Activated gamma-delta T cell treated with Interleukin-2 at 50 U/mL for 16 hours (primary cell): ENCODE data around the gene CRHBP.
"Not testable (repeated sequence)": the region's sequence is repeated elsewhere in the genome, so short reads cannot be mapped to it uniquely, and the experiment has no call there.

Experiments used
- DNase-seq: peaks from one replicate; pipeline ENCODE4 v3.0.0-alpha.2; 2020

The CRHBP gene

GRCh38 chr5:76960004-76960625, 7.3 kb downstream of the CRHBP start:
- DNase-seq = no peak

- DNase-seq = no peak
These were observed 11.2 kb downstream of the CRHBP start for GRCh38 chr5:76964060-76964459.

- no peak for DNase-seq
These were observed 18.7 kb downstream of the CRHBP start for GRCh38 chr5:76971511-76971910.

GRCh38 chr5:76972689-76973088, 19.8 kb downstream of the CRHBP start:
- DNase-seq = no peak

GRCh38 chr5:76974785-76975184, 21.9 kb downstream of the CRHBP start:
- DNase-seq = no peak

- DNase-seq = no peak
These were observed 26.0 kb downstream of the CRHBP start for GRCh38 chr5:76978869-76979268.

GRCh38 chr5:76980518-76981144, 27.8 kb downstream of the CRHBP start:
- no peak for DNase-seq

GRCh38 chr5:76982450-76982849, 29.6 kb downstream of the CRHBP start:
- DNase-seq = no peak

- no peak for DNase-seq
These were observed 30.6 kb downstream of the CRHBP start for GRCh38 chr5:76983468-76983867.

- DNase-seq = no peak
These were observed 34.1 kb downstream of the CRHBP start for GRCh38 chr5:76986825-76987526.

GRCh38 chr5:76990899-76991459, 38.1 kb downstream of the CRHBP start:
- no peak for DNase-seq

GRCh38 chr5:76993436-76993835, 40.6 kb downstream of the CRHBP start:
- DNase-seq = not testable (repeated sequence)

GRCh38 chr5:76994337-76994736, 41.5 kb downstream of the CRHBP start:
- DNase-seq = no peak

- DNase-seq = not testable (repeated sequence)
These were observed 45.4 kb downstream of the CRHBP start for GRCh38 chr5:76998251-76998650.

- no peak for DNase-seq
These were observed 46.6 kb downstream of the CRHBP start for GRCh38 chr5:76999451-76999850.

- no peak for DNase-seq
These were observed 50.4 kb downstream of the CRHBP start for GRCh38 chr5:77003246-77003645.

- no peak for DNase-seq
These were observed 53.3 kb downstream of the CRHBP start for GRCh38 chr5:77006124-77006523.

GRCh38 chr5:77008413-77008812, 55.6 kb downstream of the CRHBP start:
- no peak for DNase-seq

GRCh38 chr5:77010243-77010642, 57.4 kb downstream of the CRHBP start:
- DNase-seq = no peak

- DNase-seq = no peak
These were observed 58.7 kb downstream of the CRHBP start for GRCh38 chr5:77011498-77011897.

- no peak for DNase-seq
These were observed 59.8 kb downstream of the CRHBP start for GRCh38 chr5:77012601-77013000.

GRCh38 chr5:77015938-77016569, 63.2 kb downstream of the CRHBP start:
- DNase-seq = no peak

- no peak for DNase-seq
These were observed 64.1 kb downstream of the CRHBP start for GRCh38 chr5:77016962-77017361.

GRCh38 chr5:77017668-77018067, 64.8 kb downstream of the CRHBP start:
- no peak for DNase-seq
